Erythroblast (primary cell): Measurements from ENCODE around the gene CIT.

Experiments
- GATA1 ChIP-seq: IDR thresholded peaks from 2 replicates; pipeline ENCODE4 v1.6.1; 2011; ENCODE audit warnings: low read depth, mild to moderate bottlenecking, control low read depth, low read length, moderate library complexity
- POLR2A ChIP-seq: IDR thresholded peaks from 2 replicates; pipeline ENCODE4 v1.6.1; 2011; ENCODE audit warnings: mild to moderate bottlenecking, low read length

DNA sequence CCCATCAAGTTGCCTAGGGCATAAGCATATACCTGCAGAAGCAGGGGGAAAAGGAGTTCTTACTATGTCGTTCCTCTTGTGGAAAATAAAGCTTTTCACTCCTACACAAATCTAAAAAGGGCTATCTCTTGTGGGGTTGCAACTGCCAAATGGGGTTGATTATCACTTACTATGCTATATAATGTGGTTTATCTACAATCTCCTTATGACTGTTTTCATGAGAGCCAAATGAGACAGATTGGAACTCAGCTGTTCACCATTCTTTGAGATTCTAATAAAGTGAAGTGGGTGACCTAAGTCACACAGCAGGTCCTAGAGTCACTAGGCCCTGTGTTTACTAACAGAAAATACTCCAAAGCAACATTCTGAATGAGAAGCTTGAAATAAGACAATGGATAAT, 47.7 kb downstream of the CIT start:
- TF ChIP-seq POLR2A (no peak), GATA1 (no peak)
